CD4-positive, alpha-beta T cell treated with Interleukin-6 at 100 ng/mL for 8 hours (primary cell): ENCODE results near the gene DTNA.

Experiments
- DNase-seq: peaks from one replicate; pipeline ENCODE4 v3.0.0-alpha.2; 2020; ENCODE audit warnings: mixed read lengths, low spot score

DTNA gene

DNA sequence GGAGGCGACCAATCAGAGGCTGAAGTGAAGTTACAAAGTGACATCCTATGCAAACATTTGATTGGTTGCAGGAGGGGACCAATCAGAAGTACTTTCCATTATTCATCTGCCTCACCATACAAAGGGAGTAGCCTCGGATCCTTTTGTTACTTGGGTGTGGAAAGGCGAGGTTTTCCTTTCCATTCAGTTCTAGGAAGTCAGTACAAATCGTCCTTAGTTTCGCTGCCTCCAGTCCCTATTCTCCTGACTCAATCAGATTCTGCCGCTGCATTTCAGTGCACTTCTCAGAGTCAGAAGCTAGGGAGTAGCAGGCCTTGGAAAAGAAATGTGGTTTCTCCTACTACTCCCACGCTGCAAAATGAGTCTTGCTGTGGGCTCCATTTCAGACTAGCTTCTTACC is 149.4 kb downstream of the DTNA start:
- no peak for DNase-seq

DNA sequence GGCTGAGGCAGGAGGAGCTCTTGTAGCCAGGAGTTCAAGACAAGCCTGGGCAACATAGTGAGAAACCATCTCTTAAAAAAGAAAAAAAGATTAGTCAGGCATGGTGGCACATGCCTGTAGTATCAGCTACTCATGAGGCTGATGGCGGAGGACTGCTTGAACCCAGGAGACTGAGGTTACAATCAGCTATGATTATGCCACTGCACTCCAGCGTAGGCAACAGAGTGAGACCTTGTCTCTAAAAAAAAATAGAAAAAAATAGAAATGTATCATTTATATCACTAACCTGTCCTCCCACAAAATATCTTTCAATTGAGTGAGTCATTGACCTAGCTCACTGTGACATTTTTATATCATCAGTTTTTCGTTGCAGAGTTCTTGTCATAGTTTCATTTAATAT is 152.5 kb downstream of the DTNA start:
- DNase-seq, result no peak

DNA sequence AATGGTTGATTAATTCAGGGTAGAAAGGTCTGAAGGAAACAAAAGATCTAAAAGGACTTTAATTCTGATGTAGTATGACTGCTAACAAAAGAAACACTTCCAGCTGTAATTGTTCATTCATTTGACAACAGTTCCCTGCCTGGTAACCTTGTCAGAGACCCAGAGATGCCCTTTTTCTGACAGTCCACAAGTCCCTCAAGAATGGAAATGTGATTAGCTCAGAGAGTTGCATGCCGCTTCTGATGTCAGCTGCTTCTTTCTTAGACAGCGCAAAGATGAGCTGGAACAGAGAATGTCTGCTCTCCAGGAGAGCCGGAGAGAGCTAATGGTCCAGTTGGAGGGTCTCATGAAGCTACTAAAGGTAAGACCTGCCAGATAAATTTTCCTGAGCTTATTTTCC is 153.6 kb downstream of the DTNA start:
- no peak for DNase-seq

DNA sequence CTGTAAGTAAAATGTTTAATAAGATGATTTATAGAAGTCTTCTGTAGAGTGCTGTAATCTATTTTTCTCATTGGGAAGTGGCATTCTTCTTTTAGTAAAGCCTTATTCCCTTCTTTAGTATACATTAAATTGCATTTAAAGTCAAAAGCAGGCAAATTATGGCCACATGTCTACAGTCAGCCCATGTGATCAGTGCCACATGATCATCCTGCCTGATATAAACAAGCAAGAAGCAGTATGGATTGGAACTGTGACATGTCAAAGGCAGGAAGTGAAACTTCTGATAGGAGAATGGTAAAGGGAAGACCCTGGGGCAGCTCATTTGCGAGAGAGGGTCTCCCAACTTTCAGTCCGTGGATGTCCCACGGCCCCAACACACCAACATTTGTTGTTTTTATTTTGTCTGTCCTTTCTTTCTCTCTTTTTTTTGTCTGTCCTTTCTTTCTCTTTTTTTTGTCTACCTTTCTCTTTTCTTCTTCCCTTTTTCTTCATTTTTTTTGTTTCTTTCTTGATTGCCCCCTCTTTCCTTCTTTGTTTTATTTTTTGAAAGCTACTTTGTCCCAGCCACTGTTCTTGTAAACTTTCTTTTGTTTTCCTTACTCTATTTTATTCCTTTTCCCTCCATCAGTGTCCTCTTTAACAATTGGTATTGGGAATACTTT is 154.9 kb downstream of the DTNA start:
- no peak for DNase-seq

DNA sequence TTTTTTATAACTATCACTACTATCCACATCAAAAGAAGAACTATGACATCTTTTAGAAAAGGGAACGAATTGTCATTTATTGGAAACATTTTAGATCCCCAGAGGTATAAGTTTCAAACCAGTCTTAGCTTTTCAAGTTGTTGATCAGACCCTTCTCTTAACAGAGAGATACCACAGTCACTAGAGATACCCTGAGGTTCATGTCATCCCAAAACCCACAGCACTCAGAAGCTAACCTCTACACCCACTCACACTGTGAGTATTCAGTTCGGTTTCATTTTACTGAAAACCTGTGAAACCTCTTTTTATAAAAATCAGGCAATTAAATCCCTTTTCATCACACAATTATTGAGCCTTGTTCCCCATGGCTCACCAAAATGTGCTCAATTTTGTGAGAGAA is 156.2 kb downstream of the DTNA start:
- no peak for DNase-seq

DNA sequence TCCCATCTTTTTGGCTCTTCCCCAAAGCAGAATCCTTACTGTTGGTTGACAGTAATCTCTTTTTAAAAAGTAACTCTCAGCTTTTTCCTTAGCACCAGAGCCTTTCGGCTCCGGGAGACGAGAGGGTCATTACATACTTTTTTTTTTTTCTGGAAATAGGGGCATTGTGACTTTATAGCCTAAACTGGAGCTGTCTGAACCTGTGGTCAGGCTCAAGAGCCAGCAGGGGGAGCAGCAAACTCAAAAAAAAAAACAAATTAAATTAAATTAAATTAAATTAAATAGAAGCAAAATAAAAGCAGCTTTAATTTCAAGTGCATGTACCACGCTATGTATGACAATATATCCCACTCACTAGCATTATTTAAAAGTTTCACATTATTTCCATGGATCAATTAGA is 156.6 kb downstream of the DTNA start:
- no peak for DNase-seq

DNA sequence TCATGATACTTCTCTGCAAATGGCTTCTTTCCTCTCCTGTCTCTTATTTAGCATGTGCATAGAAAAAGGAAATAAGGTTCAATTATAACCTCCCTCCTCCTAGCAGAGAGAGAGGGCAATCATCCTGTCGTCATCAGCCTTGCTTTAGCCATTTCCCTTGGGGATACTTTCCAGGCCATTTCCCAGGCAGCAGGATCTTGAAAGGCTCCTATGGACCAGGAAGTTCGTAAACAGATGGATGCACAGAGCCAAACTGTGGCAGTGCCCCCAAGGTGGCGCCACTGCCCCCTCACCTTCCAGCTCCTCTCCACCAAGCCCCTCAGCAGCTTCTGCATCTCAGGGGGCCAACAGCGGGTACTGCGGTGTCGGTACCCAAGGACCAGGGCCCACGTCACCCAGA is 157.4 kb downstream of the DTNA start:
- no peak for DNase-seq

DNA sequence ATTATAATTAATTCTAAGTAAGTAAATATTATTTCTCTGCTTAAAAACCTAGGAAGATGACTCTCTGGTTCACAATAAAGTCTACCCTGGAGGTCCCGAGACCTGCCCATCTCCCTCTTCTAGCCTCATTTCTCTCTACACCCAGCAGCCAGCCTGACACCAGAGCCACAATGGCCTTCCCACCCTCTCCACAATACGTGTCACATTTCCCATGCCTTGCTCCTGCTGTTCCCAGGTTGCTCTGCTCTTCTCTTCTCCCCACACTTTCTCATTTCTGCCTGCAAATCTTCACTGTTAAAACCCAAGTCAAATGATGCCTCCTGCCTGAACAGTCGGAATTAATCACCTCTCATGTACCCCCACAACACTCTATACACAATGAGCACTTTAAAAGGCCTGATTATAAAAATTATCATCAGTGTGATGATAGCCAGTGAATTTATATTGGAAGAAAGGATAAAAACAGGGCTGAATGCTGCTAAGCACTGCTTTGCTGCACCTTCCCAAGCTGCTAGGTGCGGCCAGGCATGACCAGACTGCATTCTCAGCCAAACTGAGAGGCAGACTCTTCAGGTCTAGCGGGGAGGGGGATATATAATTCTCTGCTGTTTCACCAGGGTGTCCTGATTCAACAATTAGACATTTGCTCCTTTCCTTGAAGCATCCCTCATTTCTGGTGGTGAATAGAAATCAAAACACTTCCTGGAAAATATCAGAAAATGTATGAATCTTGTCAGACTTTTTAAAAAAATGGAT is 160.6 kb downstream of the DTNA start:
- no peak for DNase-seq

DNA sequence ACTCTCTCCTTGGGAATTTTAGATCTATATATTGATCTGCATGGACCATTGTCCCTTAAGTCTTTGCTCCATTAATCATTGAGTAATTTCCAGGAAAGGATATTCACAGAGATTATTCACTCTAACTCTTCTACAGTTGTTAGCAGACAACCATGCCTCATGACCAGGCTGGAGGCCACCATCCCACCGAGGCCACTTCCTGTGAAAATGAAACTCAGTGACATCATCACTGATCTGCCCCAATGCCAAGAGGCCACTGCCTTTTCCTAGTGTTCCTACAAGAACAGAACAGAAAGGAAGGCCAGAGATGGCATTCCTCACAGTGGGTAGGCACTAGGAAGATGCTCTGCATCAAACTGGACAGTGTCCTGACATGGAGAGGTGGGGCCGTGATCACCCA is 161.3 kb downstream of the DTNA start:
- no peak for DNase-seq

DNA sequence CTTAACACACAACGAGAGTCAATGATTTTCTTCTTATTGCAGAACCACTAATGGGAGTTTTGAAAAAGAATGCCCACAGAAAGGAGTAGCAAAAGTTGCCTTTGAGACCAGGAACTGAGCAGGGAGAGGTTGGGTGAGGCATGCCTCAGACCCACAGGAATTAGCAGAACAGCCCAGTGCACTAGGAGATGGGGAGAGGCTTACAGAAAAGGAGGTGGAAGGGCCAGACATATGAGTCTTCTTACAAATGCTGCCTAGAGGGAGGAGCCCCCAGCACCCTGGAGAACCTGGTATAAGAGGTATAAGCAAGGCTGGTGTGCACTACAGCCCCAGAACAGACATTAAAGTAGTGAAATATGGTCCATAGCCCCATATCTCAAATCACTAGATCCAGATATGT is 162.0 kb downstream of the DTNA start:
- DNase-seq, result no peak

DNA sequence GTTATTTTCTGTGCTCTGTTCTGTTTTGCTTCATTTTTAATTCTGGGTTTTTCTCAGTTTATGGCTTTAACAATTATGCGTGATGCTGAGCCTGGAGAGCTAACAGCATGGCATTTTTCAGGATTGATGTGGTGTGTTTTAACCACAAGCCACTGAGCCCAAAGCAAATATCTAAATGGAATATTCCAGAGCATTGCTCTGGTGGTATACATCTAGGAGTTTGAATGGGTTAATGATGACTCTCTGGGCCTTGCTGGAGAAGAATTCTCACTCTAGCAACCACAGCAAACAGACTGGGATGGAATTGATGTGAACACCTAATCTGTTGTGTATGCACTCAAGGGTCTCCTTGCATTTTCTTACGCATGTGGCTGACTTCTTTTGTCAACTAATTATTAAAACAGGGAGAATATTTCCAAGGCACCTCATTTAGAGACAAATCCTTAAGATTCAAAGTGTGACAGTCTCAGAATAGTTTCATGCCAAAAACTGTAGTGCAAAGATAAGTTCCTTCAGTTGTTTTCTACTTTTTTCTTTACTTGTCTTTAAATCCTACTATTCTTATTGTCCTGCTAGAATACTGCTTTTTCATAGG is 164.0 kb downstream of the DTNA start:
- no peak for DNase-seq

DNA sequence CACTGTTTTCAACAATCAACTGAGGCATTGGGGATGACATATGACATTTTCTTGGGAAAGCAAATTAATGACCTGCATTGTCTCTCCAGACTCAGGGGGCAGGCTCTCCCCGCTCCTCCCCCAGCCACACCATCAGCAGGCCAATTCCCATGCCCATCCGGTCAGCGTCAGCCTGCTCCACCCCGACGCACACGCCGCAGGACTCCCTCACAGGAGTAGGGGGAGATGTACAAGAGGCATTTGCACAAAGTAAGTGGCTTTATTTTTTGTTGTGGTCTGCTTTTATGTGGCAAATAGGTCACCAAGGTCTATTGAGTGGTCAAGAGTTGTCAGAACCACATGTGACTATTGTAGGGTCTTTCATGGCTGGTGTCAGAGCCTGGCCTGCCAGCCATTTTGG is 165.1 kb downstream of the DTNA start:
- DNase-seq, result no peak

DNA sequence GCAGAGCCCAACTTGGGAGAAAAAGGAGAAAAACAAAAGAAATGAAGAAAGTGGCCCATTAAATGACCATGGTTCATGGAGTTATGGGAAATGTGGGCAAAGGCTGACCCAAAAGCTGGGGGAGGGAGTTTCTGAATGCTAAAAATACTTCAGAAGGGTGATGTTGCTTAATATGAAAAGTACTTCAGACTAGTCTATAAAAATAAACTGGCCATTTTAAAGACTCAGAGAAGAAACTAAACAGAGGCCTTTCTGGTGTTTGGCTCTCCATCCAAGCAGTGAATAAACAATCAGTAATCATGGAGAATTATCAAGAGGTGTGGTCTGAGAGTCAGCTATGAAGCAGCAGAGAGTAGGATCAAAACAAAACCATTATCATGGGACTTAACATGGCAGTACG is 170.3 kb downstream of the DTNA start:
- DNase-seq, result no peak

DNA sequence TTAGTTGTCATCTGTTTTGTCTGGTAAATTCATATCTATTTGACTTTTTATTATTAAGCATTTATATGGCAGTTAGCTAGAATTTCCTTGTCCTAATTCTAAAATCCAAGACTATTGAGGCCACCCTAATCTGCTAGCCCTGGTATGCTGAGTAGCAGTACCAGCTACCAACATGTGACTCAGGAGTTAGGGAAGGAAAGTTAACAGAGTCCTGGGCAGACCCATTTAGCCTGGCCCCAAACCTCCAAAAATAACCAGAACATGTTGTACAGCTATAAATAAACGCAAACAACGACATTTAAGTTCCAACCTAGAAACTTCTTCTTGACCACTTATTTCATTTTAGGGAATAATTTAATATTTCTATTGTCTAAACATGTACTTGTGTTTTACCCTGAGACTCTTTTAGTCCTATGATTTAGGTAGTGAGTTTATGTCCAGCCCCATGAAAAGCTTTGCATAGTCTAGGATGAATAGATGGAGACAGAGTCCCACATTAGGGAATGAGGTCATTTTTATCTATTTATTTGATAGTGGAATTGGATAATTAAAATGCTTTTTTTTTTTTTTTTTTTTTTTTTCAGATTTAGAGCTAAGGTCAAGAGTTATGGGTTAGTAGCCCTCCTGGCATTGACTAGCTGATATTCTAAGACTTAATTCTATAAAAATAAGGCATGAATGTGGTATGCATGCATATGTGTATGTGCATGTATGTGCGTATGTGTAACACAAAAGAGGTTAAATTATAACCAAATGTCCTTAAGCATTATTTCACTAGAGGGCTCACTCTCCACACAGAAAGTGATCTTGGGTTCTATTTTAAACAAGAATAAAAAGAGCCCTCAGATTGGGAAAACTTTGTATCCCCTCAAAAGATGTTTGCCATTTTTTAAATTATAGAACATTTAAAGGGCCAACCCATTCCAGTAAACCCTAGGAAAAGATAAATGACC is 171.1 kb downstream of the DTNA start:
- DNase-seq, result no peak

DNA sequence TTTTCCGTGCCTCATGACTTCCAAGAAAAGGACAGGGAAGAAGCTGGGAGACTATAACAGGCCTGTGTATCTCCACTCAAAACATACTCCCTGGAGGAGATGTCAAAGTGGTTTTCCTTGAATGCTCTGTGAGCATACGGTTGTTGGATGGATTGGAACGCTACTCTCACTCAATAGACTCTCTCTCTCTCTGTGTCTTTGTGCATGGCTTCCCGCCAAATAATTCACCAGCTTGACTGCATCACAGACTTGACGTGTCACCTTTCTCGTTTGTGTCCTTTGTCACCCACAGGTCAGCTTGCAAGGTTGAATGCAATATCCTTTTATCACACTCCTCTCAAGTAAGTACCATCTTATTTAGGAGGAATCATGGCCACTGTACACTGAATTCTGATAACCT is 174.3 kb downstream of the DTNA start:
- no peak for DNase-seq

DNA sequence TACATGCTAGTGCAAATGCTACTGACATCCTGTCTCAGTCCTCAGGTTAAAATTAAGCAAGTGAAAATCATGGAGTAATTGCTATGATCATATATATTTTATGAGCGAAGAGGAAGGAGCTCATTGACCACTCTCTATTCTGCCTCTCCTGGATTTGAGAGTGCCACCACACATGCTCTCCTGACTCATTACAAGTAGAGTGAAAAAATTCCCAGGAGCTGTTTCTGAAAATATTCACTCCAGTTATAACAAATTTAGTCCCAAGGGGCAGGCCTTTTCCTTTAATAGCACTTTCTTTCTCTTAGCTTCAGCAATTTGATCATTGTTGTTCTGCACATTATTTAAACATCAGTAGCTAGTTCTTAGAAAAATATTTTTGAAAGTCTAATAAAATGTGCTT is 176.1 kb downstream of the DTNA start:
- DNase-seq, result no peak

DNA sequence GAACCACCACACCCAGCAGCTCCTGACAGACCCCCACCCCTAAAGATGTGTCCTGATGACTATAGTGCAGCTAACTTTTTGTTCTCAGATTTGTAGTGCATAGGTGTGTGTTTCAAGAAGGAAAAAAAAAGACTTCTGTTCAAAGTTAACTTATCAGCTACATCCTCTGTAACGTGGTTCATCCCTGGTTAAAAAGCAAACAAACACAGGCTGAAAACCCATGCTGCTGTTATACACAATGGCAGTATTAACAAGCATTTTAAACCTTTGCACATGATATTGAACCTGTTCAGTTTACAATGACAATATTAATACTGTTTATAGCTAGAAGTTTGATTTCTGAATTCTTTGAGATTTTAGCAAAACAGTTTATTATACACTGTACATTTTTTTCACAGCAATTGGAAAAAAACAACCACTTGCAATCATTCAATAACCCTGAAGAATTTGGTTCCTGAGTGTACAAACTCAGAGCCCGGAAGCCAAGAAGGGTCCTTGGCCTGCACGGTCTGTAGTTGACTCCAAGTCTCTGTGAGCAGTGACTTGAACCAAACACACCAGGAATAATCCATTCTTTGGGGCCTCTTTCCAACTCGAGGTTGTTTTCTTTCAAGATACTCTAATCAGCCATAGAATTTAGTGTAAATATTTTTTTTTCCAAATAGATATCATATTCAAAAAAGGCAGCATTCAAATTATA is 177.9 kb downstream of the DTNA start:
- no peak for DNase-seq

DNA sequence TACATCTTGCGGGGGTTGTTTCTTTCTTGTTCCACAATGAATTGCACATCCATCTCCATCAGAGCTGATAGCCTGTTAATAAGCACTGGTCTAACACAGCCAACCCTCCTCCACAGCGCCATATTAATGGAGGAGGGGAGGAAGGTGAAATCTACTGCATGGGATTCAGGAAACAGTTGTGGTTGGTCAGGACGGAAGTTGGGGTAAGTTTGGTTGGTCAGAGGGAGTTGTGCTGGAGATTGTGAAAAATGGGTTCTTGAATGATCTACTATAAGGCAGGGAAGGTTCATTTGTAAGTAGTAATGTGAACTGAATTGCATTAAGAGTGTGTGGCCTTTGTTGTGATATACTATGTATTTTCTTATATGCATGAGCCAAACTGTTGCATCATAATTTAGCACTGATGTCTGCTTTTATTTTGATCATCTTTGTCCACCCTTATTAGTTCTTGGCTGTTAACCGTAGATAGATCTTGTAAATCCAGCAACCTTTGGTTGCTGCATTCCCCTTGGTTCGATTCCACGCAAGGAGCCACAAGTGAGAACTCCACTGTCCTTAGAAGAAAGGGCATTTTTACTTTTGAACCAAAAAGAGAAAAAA is 180.5 kb downstream of the DTNA start:
- no peak for DNase-seq

DNA sequence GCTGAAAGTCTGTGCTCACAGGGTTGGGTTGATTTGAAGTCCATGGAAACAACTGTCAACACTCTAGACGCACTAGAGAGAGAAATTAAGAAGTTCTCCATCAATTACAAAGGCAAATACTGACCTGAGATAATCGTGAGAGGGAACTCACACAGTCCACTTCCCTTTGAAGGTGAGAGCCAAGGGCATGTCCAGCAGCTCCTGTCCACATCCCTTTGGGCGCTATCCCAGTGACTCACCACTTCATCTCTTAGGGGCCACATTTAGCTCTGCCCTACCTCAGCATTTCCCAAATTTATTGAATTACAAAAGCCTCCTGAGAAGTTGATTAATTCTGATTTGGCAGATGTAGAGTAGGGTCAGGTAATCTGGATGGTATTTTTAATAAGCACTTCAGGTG is 182.3 kb downstream of the DTNA start:
- DNase-seq, result no peak

DNA sequence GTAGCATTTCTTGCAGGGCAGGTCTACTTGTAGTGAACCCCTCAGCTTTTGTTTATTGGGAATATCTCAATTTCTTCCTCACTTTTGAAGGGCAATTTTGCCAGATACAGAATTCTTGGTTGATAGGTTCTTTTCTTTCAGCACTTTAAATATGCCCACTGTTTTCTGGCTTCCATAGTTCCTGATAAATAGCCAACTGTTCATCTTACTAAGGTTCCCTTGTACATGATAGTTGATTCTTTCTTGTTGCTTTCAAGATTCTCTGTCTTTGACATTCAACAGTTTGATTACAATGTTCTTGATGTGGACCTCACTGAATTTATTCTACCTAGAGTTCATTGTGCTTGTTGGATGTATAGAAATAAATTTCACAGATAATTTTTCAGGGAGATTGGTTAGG is 183.1 kb downstream of the DTNA start:
- no peak for DNase-seq

DNA sequence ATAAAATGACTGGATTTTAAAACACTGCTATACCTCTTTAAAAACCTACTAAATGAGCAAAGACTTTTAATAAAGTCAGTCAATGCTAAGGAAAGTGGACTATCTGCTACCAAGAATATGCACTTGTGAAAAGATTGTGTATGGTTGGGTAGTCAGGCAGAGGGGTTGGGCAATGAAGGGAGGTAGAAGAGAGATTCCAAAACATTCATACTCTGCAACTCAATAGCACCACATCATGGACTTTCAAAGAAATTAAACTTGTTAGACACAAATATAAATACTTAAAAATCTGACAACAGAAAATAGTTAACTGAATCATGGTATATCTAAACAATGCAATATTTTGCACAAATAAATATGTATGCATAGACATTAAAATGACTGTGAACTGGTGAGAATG is 191.2 kb downstream of the DTNA start:
- no peak for DNase-seq
